Measurements from ENCODE around the gene RBM33.
A peak's percentile ranks its signal among the peaks of the same experiment; 100 is the strongest.
"Not testable (repeated sequence)": the region's sequence is repeated elsewhere in the genome, so short reads cannot be mapped to it uniquely, and the experiment has no call there.

RBM33 gene

GRCh38 chr7:155604504-155604997 lies 39.9 kb upstream of the RBM33 start:
- Histone ChIP-seq H3K4me1 (ENCODE audit: control insufficient read depth in 2 of 2, insufficient read depth in 2 of 2, low read length in 2 of 2) (no peaks in the 10 kb centered on the region), H3K36me3 (ENCODE audit: control insufficient read depth in 2 of 2, insufficient read depth in 2 of 2, low read length in 2 of 2) (no peaks in the 10 kb centered on the region), H3K4me3 (ENCODE audit: low read length in 2 of 2) (no peak overlapping the region), H3K9me3 (ENCODE audit: control insufficient read depth in 2 of 2, low read length in 2 of 2) (no peaks in the 10 kb centered on the region), H3K27ac (ENCODE audit: low read depth in 2 of 2, low read length in 2 of 2) (no peak overlapping the region), H3K9ac (ENCODE audit: low read depth in 1 of 2, low read length in 2 of 2) (no peak overlapping the region), H3K27me3 (ENCODE audit: control insufficient read depth in 2 of 2, insufficient read depth in 2 of 2, low read length in 2 of 2) (no peaks in the 10 kb centered on the region)

DNA sequence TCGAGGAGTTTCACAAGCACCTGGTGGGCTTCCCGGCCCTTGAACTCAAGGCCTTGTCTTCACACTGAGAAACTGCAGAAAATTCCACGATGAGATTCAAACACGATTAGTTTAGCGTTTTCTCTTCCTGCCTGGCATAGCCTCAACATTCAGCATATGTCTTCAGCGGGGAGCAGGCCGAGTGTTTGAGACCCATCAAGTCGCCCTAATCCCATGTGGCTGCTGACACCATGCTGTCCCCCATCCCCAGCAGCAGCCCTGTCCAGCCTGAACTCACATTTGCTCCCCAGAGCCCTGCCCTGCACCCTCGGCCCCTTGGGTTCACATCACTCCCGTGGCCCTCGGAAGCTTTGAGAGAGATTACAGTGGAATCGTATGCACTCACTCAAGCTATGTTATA lies 35.3 kb upstream of the RBM33 start:
- Histone ChIP-seq H3K4me3 (ENCODE audit: low read length in 2 of 2) (no peak overlapping the region), H3K27ac (ENCODE audit: low read depth in 2 of 2, low read length in 2 of 2) (no peak overlapping the region), H3K9me3 (ENCODE audit: control insufficient read depth in 2 of 2, low read length in 2 of 2) (no peaks in the 10 kb centered on the region), H3K27me3 (ENCODE audit: control insufficient read depth in 2 of 2, insufficient read depth in 2 of 2, low read length in 2 of 2) (no peaks in the 10 kb centered on the region), H3K36me3 (ENCODE audit: control insufficient read depth in 2 of 2, insufficient read depth in 2 of 2, low read length in 2 of 2) (no peaks in the 10 kb centered on the region), H3K4me1 (ENCODE audit: control insufficient read depth in 2 of 2, insufficient read depth in 2 of 2, low read length in 2 of 2) (no peaks in the 10 kb centered on the region), H3K9ac (ENCODE audit: low read depth in 1 of 2, low read length in 2 of 2) (no peak overlapping the region)

GRCh38 chr7:155610633-155611193 lies 33.7 kb upstream of the RBM33 start:
- Histone ChIP-seq H3K27me3 (ENCODE audit: control insufficient read depth in 2 of 2, insufficient read depth in 2 of 2, low read length in 2 of 2) (no peaks in the 10 kb centered on the region), H3K4me1 (ENCODE audit: control insufficient read depth in 2 of 2, insufficient read depth in 2 of 2, low read length in 2 of 2) (no peaks in the 10 kb centered on the region), H3K9ac (ENCODE audit: low read depth in 1 of 2, low read length in 2 of 2) (no peak overlapping the region), H3K36me3 (ENCODE audit: control insufficient read depth in 2 of 2, insufficient read depth in 2 of 2, low read length in 2 of 2) (no peaks in the 10 kb centered on the region), H3K9me3 (ENCODE audit: control insufficient read depth in 2 of 2, low read length in 2 of 2) (no peaks in the 10 kb centered on the region), H3K27ac (ENCODE audit: low read depth in 2 of 2, low read length in 2 of 2) (no peak overlapping the region), H3K4me3 (ENCODE audit: low read length in 2 of 2) (no peak overlapping the region)

DNA sequence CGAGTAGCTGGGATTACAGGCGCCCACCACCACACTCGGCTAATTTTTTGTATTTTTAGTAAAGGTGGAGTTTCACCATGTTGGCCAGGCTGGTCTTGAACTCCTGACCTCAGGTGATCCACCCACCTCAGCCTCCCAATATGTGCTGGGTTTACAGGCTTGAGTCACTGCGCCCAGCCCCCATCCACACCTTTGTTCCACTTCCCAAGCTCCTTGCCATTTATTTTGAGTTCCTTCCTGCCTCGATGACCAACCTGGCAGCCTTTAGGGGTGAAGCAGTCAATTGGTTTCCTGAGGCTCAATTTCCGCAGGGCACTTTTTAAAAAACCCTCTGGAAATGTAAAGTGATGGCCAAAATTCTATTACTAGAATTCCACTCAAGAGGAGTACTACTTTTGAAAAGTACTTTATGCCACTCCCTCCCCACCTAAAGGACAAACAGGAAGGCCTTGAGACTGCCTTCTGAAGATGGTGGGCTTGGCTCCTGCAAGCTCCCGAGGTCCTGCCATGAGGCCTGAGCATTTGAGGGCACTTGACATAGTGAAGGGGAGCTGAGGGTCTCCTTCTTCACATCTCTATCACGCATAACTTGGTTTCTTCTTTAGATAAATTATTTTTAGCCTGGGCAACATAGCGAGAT lies 32.5 kb upstream of the RBM33 start:
- H3K4me1 ChIP-seq (ENCODE audit: control insufficient read depth in 2 of 2, insufficient read depth in 2 of 2, low read length in 2 of 2): no peaks in the 10 kb centered on the region

DNA sequence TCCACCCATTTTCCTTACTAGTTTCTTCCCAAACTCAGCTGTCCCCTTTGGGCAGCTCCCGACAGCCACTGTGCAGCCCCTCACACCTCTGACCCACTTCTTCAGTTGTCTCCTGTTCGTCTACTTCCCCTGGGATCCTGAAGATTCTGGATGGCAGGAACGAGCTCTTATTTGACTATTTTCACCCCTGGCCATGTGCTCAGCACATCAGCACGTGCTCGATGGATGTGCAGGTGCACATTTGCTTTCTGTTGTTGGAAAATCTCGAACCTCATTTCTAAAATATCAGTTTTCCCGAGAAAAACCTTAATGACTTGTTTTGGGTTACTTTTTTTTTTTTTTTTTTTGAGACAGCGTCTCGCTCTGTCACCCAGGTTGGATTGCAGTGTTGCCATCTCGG lies 31.8 kb upstream of the RBM33 start:
- H3K27me3 ChIP-seq (ENCODE audit: control insufficient read depth in 2 of 2, insufficient read depth in 2 of 2, low read length in 2 of 2): no peaks in the 10 kb centered on the region
- H3K9ac ChIP-seq (ENCODE audit: low read depth in 1 of 2, low read length in 2 of 2): no peak overlapping the region
- no peak overlapping the region for H3K4me3 ChIP-seq (ENCODE audit: low read length in 2 of 2)
- H3K9me3 ChIP-seq (ENCODE audit: control insufficient read depth in 2 of 2, low read length in 2 of 2): no peaks in the 10 kb centered on the region
- no peak overlapping the region for H3K27ac ChIP-seq (ENCODE audit: low read depth in 2 of 2, low read length in 2 of 2)
- H3K36me3 ChIP-seq (ENCODE audit: control insufficient read depth in 2 of 2, insufficient read depth in 2 of 2, low read length in 2 of 2): no peaks in the 10 kb centered on the region
- H3K4me1 ChIP-seq (ENCODE audit: control insufficient read depth in 2 of 2, insufficient read depth in 2 of 2, low read length in 2 of 2): no peaks in the 10 kb centered on the region

More for the DNA sequence above, 32.5 kb upstream of the RBM33 start:
- Histone ChIP-seq H3K27me3 (ENCODE audit: control insufficient read depth in 2 of 2, insufficient read depth in 2 of 2, low read length in 2 of 2) (no peaks in the 10 kb centered on the region), H3K27ac (ENCODE audit: low read depth in 2 of 2, low read length in 2 of 2) (no peak overlapping the region), H3K36me3 (ENCODE audit: control insufficient read depth in 2 of 2, insufficient read depth in 2 of 2, low read length in 2 of 2) (no peaks in the 10 kb centered on the region), H3K9me3 (ENCODE audit: control insufficient read depth in 2 of 2, low read length in 2 of 2) (no peaks in the 10 kb centered on the region), H3K9ac (ENCODE audit: low read depth in 1 of 2, low read length in 2 of 2) (no peak overlapping the region), H3K4me3 (ENCODE audit: low read length in 2 of 2) (no peak overlapping the region)

DNA sequence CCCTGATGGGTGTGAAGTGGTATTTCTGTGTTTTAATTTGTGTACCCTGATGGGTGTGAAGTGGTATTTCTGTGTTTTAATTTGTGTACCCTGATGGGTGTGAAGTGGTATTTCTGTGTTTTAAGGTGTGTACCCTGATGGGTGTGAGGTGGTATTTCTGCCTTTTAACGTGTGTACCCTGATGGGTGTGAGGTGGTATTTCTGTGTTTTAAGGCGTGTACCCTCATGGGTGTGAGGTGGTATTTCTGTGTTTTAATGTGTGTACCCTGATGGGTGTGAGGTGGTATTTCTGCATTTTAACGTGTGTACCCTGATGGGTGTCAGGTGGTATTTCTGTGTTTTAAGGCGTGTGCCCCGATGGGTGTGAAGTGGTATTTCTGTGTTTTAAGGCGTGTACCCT lies 29.4 kb upstream of the RBM33 start:
- H3K27ac ChIP-seq (ENCODE audit: low read depth in 2 of 2, low read length in 2 of 2); H3K27me3 ChIP-seq (ENCODE audit: control insufficient read depth in 2 of 2, insufficient read depth in 2 of 2, low read length in 2 of 2); H3K9me3 ChIP-seq (ENCODE audit: control insufficient read depth in 2 of 2, low read length in 2 of 2); H3K9ac ChIP-seq (ENCODE audit: low read depth in 1 of 2, low read length in 2 of 2); H3K36me3 ChIP-seq (ENCODE audit: control insufficient read depth in 2 of 2, insufficient read depth in 2 of 2, low read length in 2 of 2); H3K4me3 ChIP-seq (ENCODE audit: low read length in 2 of 2): not testable (repeated sequence)
- peaks cover 12 to 16% of the 10 kb centered on the region in 2 donors for H3K4me1 ChIP-seq (ENCODE audit: control insufficient read depth in 2 of 2, insufficient read depth in 2 of 2, low read length in 2 of 2)

DNA sequence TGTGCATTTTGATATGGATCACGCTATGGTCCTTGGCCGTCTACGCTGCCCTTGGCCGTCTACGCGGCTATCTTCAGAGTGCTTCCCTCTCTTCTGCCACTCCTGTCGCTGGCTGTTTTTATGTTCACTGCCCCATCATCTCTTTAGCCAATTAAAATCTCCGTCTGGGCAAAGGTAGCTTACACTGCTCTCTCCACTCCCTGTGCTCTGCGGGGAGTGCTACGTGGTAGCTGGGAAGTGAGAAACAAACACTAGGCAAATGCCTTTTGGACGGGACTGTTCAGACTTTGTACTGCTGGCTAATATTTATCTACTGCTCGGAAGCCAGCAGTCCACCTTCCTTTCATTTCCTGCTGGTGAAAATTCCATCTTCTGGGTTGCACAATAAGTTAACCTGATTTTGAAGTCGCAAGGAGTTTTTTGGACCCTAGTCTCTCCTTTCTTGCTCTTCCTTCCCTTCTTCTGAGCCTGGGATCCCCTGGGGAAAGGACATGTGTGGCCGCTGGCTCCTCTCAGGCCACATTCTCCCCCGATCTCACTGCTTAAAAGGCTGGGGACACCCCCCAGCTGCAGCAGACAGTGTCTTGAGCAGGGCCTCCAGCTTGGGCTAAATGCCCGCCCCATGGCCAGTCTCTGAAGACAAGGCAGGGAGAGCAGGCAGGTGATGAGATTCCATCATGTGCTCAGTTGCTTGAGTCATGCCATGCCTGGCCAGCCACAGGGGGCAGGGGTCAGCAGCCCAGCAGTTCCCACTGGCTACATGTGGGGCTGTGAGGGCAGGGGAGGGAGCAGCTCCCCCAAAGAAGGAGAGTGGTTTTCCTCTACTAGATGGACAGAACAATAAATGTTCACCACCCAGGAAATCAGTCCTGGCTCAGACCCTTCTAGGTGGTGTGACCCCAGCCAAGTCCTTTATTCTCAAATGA lies 25.5 kb upstream of the RBM33 start:
- no peaks in the 10 kb centered on the region for H3K36me3 ChIP-seq (ENCODE audit: control insufficient read depth in 2 of 2, insufficient read depth in 2 of 2, low read length in 2 of 2)
- no peak overlapping the region for H3K9ac ChIP-seq (ENCODE audit: low read depth in 1 of 2, low read length in 2 of 2)
- H3K27ac ChIP-seq (ENCODE audit: low read depth in 2 of 2, low read length in 2 of 2): peak overlapping the region; percentile 83 to 88

GRCh38 chr7:155619634-155620271 lies 24.7 kb upstream of the RBM33 start:
- no peaks in the 10 kb centered on the region for H3K9me3 ChIP-seq (ENCODE audit: control insufficient read depth in 2 of 2, low read length in 2 of 2)
- no peak overlapping the region for H3K4me3 ChIP-seq (ENCODE audit: low read length in 2 of 2)
- H3K27ac ChIP-seq (ENCODE audit: low read depth in 2 of 2, low read length in 2 of 2): peak overlapping the region; percentile 83 to 88
- H3K36me3 ChIP-seq (ENCODE audit: control insufficient read depth in 2 of 2, insufficient read depth in 2 of 2, low read length in 2 of 2): no peaks in the 10 kb centered on the region
- H3K27me3 ChIP-seq (ENCODE audit: control insufficient read depth in 2 of 2, insufficient read depth in 2 of 2, low read length in 2 of 2): no peaks in the 10 kb centered on the region
- peaks cover 12 to 16% of the 10 kb centered on the region in 2 donors for H3K4me1 ChIP-seq (ENCODE audit: control insufficient read depth in 2 of 2, insufficient read depth in 2 of 2, low read length in 2 of 2)
- no peak overlapping the region for H3K9ac ChIP-seq (ENCODE audit: low read depth in 1 of 2, low read length in 2 of 2)

More for the DNA sequence above, 25.5 kb upstream of the RBM33 start:
- Histone ChIP-seq H3K4me1 (ENCODE audit: control insufficient read depth in 2 of 2, insufficient read depth in 2 of 2, low read length in 2 of 2) (peaks cover 12 to 16% of the 10 kb centered on the region in 2 donors), H3K27me3 (ENCODE audit: control insufficient read depth in 2 of 2, insufficient read depth in 2 of 2, low read length in 2 of 2) (no peaks in the 10 kb centered on the region), H3K4me3 (ENCODE audit: low read length in 2 of 2) (peak overlapping the region in 1 of 2 donors; percentile 55), H3K9me3 (ENCODE audit: control insufficient read depth in 2 of 2, low read length in 2 of 2) (no peaks in the 10 kb centered on the region)

GRCh38 chr7:155620497-155620896 lies 24.0 kb upstream of the RBM33 start:
- no peaks in the 10 kb centered on the region for H3K27me3 ChIP-seq (ENCODE audit: control insufficient read depth in 2 of 2, insufficient read depth in 2 of 2, low read length in 2 of 2)
- no peaks in the 10 kb centered on the region for H3K36me3 ChIP-seq (ENCODE audit: control insufficient read depth in 2 of 2, insufficient read depth in 2 of 2, low read length in 2 of 2)
- H3K27ac ChIP-seq (ENCODE audit: low read depth in 2 of 2, low read length in 2 of 2): no peak overlapping the region
- no peak overlapping the region for H3K9ac ChIP-seq (ENCODE audit: low read depth in 1 of 2, low read length in 2 of 2)
- peaks cover 12 to 16% of the 10 kb centered on the region in 2 donors for H3K4me1 ChIP-seq (ENCODE audit: control insufficient read depth in 2 of 2, insufficient read depth in 2 of 2, low read length in 2 of 2)
- no peaks in the 10 kb centered on the region for H3K9me3 ChIP-seq (ENCODE audit: control insufficient read depth in 2 of 2, low read length in 2 of 2)
- H3K4me3 ChIP-seq (ENCODE audit: low read length in 2 of 2): no peak overlapping the region
